ENCODE measurements around the gene TFAP2B.

The TFAP2B gene
- total RNA-seq = 0 reads per million in 4 donors

GRCh38 chr6:50818673-50819072, at the start of gene TFAP2B:
TSS of gene TFAP2B (plus strand) at chr6:50818871. CDS start at chr6:50818892, 21 bp downstream.
- no peak for DNase-seq

GRCh38 chr6:50778696-50779095, 40.0 kb upstream of the TFAP2B start:
- no peak for DNase-seq

GRCh38 chr6:50780382-50780781, 38.3 kb upstream of the TFAP2B start:
- DNase-seq = no peak

GRCh38 chr6:50785921-50786320, 32.8 kb upstream of the TFAP2B start:
- no peak for DNase-seq

GRCh38 chr6:50791900-50792508, 26.7 kb upstream of the TFAP2B start:
- peak in 1 of 5 donors; percentile 3 for DNase-seq

DNA sequence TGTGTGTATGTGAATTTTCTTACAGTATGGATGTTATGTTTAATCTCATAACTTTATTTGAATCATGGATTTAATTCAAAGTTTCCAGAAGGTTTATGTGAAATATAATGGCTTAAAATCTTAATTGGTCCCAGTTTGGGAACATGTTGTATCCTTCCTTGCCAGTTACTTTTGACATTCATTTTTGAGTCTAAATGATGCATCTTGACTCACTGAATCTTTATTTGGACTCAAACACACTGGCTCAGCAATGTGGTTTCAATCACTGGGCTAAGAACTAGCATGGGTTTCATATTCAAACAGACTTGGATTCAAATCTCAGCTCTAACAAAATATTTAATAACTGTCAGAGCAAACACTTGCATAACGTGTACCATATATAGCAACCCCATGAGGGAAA, 25.9 kb upstream of the TFAP2B start:
- no peak for DNase-seq

GRCh38 chr6:50795574-50795973, 23.1 kb upstream of the TFAP2B start:
- no peak for DNase-seq

GRCh38 chr6:50804283-50804682, 14.4 kb upstream of the TFAP2B start:
- DNase-seq = no peak

DNA sequence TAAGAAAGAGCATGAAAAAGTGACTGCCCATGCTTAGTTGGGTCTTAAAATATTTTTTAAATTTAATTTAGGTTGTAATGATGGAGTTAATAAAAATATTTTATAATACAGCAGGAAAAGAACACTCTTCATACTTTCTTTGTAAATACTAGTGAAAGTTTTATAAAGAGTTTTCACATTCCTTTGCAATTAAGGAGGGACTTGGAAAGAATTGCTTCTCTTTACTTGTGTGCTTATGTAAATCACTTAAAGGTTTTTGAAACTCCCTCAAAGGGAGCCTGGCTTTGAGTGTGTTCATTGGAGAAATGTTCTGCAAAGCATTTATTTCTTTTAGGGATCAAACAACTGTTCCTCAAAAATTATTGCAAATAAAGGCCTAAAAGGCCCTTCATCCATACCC, 11.6 kb upstream of the TFAP2B start:
- no peak for DNase-seq

DNA sequence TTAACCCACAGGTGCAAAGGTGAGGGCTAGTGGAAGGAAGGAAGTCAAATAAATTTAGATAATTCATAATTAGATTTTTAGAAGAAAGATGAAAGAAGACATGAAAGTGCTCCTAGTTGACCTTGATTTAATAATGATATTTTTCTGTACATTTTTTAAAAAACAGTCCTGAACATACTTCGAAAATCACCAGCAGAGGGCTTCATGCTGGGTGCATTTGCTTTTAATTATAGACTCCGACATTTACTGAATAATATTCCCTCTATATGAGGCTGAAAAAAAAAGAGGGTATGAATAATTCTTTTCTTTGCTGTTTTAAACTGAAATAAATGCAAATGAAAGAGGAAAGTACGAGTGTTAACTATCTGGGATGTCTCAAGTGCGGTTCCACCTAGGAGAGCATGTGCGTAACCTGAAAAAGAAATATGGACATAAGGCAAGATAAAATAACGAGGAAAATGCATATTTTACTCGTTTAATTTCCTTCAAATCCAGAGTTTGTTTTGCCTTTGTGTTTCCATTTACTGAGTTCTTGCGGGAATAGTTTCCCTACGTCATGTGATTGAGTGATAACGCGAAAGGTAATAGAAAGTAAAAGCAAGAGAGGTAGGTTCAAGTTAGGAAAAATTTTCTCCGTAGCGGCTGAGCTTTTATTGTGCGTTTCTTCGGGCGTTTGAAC, 3.1 kb upstream of the TFAP2B start:
- DNase-seq = no peak

DNA sequence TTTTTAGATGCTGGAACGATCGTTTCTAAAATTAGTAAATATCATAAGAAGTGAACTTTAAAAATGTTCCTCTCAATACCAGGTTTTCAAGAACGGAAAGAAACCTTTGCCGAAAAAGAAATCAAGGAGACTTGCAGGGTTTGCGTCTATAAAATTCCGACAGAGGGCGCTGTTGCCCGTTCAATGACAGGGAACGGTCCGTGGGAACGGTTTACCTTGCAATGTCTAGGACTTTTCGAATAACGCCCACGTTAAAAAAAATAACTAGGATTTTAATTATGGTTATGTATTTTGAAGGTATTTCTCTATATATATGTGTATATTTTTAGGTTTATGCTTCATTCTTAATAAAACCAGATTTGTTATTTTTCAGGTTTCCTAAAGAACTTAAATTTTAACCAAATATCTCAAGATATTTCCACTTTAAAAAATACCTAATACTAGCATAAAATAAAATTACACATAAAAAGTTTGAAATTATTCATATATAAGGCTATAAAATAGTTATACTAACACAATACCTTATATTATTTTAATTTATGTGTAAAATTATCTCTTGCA, 2.5 kb upstream of the TFAP2B start:
- DNase-seq = peak in 3 of 5 donors; percentile 15 to 51 (median 39)

- DNase-seq = no peak
Observed at GRCh38 chr6:50816947-50817645, 1.6 kb upstream of the TFAP2B start.

DNA sequence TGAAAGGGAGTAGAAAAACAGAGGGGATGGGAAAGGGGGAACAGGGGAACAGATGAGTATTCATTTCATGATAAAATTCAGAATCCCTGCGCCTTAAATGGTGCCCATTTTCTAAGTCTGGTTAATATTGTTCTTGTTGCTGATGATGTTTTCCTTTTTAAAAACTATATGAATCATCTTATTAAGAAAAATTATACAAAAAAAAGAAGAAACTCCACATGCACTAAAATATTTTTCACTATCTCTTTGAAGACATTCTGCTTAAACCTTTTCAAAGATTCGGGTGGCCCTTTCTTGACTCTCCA, 1.1 kb upstream of the TFAP2B start:
- DNase-seq = no peak

GRCh38 chr6:50818020-50818419, 651 bp upstream of the TFAP2B start:
- DNase-seq = no peak

DNA sequence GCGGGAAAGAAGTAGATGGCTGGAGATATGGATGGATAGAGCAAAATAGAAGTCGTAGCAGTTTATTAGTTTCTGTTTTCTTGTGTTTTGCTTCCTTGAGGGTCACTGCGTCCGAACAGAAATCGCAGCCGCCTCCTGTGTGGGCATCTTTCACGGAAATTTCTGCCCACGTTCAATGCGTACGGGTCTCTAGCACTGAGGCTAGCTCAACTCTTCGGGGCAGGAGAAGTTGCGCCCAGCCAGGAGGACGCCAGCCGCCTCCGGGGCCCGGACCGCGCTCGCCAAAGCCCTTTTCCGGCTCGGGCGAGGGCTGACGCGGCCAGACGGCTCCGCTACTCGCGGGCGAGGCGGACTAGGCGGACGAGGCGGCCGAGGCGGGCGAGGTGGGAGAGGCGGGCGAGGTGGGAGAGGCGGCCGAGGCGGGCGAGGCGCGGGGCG, 814 bp downstream of the TFAP2B start:
- no peak for DNase-seq

DNA sequence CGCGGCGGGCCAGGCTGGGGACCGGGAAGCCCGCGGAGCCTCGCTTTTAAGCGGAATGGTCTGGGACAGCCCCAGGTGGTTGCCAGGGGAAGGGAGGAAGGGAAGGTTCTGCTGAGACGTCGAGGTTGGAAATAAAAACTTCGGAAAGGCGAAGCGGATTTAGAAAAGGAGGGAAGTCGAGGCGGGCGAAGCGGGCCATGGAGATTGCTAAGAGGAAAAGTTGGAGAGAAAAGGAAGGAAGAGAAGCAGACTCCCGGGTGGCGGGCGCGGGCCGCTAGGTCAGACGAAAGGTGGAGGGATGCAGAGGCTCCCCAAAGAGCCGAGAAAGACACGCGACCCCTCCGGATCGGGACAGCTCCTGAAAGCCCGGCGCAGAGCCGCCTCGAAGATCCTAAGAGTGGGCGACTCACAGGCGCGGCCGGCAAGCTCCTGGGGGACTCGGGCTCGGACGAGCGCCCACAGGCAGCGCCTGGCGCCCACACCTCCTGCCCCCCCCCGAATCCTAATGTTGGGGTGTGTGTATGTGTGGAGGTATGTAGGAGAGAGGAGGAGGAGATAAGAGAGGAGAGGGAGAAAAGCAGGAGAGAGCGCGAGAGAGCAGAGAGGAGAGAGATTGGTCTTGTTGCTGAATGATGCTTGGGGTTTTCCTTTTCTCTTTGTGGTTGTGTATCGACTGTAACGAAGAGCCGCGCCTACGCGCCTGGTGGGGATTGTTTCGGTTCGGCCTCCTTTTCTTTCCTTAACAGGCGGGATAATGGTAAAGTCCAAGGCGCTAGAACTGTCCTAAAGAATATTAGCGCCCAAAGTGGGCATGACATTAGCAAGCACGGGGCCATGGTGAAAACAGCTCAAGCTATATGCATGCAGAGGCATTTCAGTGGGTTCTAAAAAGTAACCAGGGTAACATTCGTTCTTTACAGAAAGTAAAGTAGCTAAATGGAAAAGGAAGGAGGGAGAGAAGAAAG, 1.5 kb downstream of the TFAP2B start:
- DNase-seq = no peak

- DNase-seq = no peak
Observed at GRCh38 chr6:50820869-50821264, 2.2 kb downstream of the TFAP2B start.

DNA sequence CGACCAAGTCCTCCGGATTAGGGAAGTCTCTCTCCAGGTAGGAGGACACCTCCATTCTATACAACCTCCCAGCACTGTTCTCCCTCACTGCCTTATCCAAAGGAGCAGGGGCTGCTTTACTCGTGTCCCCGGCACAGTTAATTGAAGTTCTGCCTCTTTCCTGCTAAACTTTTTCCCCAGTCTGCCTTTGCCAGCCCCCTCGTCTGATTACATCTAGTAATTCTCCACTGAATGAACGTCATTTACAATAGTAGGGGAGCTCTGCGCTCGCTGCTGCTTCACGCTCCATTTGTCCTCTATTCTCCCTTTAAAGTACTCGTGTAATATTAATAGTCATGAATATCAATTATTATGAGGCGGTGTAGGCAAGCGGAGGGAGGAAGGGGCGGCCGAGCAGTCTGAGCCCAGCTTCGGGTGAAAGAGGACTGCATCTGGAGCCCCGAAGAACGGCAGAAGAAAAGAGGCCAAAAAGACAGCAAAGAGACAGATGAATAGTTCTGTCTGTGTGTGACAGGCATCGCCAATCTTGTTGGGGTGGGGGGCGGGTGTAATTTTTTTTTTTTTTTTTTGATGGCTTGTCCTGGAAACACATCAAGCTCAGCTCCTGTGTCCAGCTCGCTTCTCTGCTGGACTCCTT, 2.9 kb downstream of the TFAP2B start:
- DNase-seq = no peak

DNA sequence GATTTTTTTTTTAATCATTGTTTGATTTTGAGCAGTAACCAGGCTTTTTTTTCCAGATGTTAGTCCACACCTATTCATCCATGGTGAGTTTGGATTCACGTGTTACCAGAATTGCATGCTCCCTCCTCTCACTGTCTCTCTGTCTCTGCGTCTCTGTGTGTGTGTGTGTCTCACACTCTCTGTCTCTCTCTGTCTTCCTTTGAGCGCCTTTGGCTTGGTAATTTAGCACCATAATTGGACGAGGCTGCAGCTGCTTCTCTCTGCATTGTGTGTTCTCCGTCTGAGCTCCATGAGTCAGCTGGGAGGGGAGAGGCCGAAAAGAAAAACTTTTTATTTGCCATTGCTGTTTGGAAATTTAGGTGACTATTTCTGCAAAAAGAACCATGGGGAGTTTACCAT, 3.4 kb downstream of the TFAP2B start:
- DNase-seq = no peak

- no peak for DNase-seq
Observed at GRCh38 chr6:50823094-50823920, 4.6 kb downstream of the TFAP2B start.

DNA sequence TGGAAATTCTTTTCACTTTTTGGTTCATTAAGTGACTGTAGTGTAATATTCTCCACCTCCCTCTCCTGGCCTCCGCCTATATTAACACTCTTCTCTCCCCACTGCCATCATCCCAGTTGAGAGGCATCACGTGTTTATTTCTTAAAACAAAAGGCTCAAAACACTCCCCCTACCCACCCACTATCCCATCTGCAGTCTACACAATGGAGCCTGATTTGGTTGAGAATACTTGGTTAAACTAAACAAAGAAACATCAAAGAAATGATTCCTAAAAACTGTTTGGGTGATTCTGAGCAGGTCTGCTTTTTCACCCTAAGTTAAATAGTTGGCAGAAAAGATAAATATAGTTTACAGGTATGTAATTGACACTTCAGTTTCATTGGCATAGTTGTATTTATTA, 5.9 kb downstream of the TFAP2B start:
- no peak for DNase-seq
